ENCODE measurements around the gene TREML1.

The TREML1 gene

DNA sequence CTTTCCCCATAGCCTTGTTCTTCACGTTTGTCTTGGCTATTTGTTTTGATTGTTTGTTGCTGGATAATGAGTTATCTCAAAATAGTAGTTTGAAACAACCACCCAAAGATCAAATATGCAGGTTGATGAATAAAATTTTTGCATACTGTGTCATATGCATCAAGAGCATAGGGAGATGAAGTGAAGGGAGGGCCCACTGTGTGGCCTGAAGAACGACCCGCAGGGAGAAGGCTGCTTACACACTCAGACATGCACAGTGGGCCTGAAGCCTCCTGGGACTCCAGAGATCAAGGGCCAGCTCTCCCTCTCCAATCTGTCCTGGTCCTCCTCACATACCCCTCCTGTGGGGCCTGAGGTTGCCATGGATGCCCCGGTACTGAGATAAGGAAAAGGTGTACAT lies 25.0 kb upstream of the TREML1 start:
- no peak for DNase-seq (ENCODE audit: extremely low read depth in 1 of 2, low read depth in 1 of 2)

DNA sequence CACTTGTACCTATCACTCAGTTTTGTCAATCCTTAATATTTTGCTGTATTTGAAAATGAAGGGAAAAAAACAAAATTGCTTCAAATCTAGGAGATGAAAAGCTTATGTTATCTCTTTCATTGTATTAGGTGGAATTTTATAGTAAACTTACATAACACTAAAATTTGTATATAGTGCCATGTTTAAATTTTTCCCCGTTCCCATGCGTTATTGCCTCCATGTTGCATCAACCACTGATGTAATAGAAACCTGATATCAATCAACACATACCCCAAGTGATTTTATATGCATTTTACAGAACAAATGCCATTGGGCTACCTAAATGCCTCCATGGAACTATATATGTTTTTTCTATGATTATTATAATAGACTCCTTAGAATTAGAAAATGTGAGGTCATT lies 23.5 kb upstream of the TREML1 start:
- no peak for DNase-seq (ENCODE audit: extremely low read depth in 1 of 2, low read depth in 1 of 2)

DNA sequence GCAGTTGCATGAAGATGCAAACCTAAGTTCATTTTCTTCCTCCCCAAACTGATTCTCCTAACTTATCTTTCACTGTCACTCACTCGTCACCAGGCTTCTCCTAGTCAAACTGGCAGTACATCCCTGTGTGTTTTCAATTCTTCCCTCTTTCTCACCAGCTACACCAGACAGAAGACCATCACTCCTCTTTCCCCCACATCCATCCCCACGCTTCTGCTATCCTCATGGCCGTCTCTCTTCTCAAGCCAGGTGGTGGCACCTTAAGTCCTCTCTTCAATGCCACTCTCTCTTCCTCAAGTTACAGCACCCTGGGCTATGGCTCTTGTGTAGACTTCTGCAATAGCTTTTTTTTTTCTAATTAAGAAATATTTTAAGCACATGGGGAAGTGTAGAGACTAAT lies 23.1 kb upstream of the TREML1 start:
- DNase-seq (ENCODE audit: extremely low read depth in 1 of 2, low read depth in 1 of 2): no peak

DNA sequence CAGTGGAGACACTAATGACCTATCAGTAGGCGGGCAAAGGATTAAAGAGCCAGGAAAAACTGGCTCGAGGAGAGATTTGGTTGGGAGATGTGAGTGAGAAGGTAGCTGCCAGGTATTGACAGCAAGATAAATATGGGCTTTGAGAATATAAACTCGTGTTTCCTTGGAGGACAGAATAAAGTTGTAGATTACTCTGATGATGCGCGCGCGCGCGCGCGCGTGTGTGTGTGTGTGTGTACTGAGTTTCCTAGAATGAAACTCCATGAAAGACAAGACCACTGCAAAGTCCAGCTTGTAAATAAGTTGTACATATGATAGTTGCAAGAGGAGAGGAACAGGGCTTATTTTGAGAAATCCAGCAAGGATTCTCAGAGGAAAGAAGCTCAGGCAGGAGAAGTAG lies 22.0 kb upstream of the TREML1 start:
- DNase-seq (ENCODE audit: extremely low read depth in 1 of 2, low read depth in 1 of 2): no peak

GRCh38 chr6:41175084-41175483 lies 20.9 kb upstream of the TREML1 start:
- DNase-seq (ENCODE audit: extremely low read depth in 1 of 2, low read depth in 1 of 2): no peak

GRCh38 chr6:41174610-41175009 lies 20.5 kb upstream of the TREML1 start:
- no peak for DNase-seq (ENCODE audit: extremely low read depth in 1 of 2, low read depth in 1 of 2)

- DNase-seq (ENCODE audit: extremely low read depth in 1 of 2, low read depth in 1 of 2): no peak
Measured at GRCh38 chr6:41171908-41172307, 17.8 kb upstream of the TREML1 start.

DNA sequence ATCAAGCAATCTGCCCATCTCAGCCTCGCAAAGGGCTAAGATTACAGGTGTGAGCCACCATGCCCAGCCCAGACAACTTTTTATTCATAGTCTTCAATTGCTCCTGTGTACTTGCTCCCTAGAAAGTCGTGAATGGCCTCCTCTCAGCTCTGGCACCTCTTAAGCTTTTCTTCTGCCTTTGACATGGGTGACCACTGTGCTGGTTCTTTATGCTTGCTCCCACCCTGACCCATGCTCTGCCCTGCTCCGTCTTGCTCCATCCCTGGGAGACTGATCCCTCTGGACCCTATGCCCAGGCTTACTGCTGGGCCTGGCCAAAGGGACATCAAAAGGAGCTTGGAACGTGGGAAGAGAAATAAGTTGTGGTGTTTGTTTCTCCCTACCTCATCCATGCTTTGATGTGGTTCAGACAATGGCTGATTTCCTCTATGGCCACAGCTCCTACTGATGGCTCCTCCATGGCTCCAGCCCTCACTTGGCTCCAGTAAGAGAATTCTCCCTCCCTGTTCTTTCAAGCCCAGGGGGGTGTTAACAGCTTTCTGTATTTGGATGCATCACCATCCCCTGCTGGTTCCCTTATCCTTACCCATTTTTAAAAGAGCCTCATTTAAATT lies 16.5 kb upstream of the TREML1 start:
- DNase-seq (ENCODE audit: extremely low read depth in 1 of 2, low read depth in 1 of 2): no peak

- DNase-seq (ENCODE audit: extremely low read depth in 1 of 2, low read depth in 1 of 2): no peak
Measured at GRCh38 chr6:41167173-41167963, 13.2 kb upstream of the TREML1 start.

- no peak for DNase-seq (ENCODE audit: extremely low read depth in 1 of 2, low read depth in 1 of 2)
Measured at GRCh38 chr6:41164551-41165120, 10.5 kb upstream of the TREML1 start.

- no peak for DNase-seq (ENCODE audit: extremely low read depth in 1 of 2, low read depth in 1 of 2)
Measured at GRCh38 chr6:41163419-41163717, 9.2 kb upstream of the TREML1 start.

DNA sequence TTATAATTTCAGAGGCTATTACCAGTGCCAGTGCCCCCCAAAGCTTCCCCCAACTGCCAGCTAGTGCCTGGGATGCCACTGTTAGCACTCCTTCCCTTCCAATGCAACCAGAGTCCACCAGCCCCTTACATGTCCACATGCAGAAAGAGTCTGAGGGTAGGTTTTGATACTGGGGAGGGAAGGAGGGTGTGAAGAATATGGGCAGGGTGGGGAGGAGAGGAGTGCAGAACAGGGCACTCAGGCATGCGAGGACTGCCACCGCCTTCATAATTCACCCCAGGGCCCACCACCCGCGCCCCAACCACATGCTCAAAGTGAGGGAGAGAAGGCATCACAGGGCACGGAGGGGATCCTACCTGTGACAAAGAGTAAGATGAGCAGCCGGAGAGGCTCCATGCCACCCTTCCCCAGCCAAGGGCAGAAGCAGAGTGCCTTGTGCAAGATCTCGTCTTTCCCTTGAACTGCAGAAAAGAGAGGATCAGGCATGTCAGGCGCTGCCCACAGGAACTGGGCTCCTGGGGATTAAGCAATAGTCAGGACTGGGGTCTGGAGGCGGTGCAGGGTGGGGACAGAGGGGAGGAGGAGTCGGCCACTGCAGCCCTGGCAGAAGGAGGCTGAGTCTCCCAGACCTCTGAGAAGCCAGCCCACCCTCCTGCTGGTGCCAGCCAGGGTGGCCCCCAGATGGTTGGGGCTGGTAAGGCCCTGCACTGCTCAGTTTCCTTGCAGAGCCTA lies 8.7 kb upstream of the TREML1 start, which contains the start of gene TREM2:
TSS of gene TREM2 (minus strand) at position 430 of the 732 bp plus-strand sequence. CDS start at position 396, 34 bp downstream.
- no peak for DNase-seq (ENCODE audit: extremely low read depth in 1 of 2, low read depth in 1 of 2)

DNA sequence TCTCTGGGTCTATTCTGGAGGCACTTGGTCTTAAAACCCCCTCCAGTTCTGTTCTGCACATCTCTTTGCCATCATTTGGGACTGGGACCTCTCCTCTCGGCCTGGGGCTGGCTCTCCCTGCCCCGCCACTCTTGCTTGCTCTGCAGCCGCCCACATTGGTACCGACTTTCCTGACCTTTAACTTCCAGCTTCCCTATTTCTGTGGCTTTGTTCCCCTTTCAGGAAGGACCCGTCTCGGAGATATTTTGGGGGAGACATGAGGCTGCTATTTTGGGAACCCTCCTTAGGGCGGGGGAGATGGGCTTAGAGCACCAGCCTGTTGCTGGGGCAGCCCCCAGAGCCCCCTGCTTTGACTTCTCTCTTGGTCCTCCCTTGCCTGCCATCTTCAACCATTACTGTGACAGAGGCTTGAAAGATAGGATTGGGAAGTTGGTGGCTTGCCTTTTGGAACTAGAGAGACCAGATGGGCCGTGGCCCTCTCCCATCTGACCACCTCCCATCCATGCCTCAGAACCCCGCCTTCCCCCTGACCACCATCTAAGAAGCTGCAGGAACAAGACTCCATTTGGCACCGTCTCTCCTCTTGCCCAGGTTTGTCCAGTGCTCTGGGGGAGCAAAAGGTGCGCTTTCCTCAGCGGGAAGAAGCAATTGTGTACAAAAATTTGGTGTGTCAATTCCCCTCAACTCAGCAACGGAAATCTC lies 7.9 kb upstream of the TREML1 start:
- DNase-seq (ENCODE audit: extremely low read depth in 1 of 2, low read depth in 1 of 2): no peak

GRCh38 chr6:41161380-41161779 lies 7.2 kb upstream of the TREML1 start:
- DNase-seq (ENCODE audit: extremely low read depth in 1 of 2, low read depth in 1 of 2): no peak

DNA sequence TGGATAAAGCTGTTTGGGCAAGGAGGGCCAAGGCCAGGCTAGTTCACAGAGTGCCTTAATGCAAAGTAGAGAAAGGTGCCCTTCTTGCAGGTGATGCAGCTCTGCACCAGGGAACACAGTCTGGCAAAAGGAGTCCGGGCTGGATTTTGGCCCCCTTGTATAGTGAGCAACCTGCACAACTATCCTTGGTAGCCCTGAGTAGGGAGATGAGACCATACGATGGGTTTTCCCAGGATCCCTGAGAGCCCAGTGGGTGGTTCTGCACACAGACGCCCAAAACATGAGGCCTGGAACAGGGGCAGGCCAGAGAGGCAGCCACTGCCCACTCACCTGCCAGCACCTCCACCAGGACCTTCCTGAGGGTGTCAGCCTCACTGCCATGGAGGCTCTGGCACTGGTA lies 6.8 kb upstream of the TREML1 start:
- no peak for DNase-seq (ENCODE audit: extremely low read depth in 1 of 2, low read depth in 1 of 2)

DNA sequence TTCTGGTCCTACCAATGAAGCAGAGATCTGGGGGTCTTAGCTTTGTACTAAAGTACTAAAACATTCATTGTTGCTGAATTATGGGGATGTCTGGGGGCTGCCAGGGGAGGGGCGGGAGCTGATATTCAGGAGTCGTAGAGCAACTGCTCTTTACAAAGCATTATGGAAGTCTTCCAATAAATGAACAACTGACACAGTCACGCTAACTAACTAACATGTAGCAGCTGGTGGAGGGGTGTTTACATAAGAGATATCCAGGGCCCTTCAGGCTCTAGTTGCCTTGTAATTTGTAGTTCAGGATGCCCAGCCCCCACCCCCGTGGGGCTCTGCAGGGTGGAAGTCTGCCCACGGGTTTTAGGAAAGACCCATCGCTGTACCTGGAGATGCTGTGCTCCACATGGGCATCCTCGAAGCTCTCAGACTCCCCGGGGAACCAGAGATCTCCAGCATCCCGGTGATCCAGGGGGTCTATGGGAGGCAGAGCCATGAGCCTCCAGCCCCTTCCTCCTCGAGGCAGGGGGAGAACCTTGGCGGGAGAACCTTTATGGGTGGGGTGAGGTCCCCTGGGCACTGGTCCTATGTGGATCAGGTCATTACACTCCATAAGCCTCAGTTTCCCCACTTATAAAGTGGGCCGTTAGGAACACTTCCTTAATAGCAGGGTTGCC lies 5.4 kb upstream of the TREML1 start:
- DNase-seq (ENCODE audit: extremely low read depth in 1 of 2, low read depth in 1 of 2): no peak

DNA sequence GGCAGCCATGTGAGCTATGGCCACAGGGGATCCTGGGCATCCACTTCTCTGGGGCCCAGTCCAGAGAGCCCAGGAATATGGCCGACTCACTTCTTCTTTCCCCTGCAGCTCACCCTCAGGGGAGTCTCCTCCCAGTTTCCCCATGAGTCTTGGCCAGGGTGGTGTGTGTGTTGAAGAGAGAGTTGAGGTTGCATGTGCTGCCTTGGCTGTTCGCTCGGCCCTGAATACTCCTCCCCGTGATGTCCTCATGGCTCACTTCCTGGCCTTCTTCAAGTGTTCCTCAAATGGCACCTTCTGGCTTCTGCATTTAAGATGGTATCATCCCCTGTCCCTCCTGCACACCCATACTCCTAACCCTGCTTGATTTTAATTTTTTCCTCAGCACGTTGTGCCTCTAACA lies 3.2 kb upstream of the TREML1 start:
- no peak for DNase-seq (ENCODE audit: extremely low read depth in 1 of 2, low read depth in 1 of 2)

- DNase-seq (ENCODE audit: extremely low read depth in 1 of 2, low read depth in 1 of 2): no peak
Measured at GRCh38 chr6:41156771-41157170, 2.6 kb upstream of the TREML1 start.

- no peak for DNase-seq (ENCODE audit: extremely low read depth in 1 of 2, low read depth in 1 of 2)
Measured at GRCh38 chr6:41156001-41156400, 1.9 kb upstream of the TREML1 start.

GRCh38 chr6:41155132-41155805 lies 1.1 kb upstream of the TREML1 start:
- DNase-seq (ENCODE audit: extremely low read depth in 1 of 2, low read depth in 1 of 2): no peak
